ENCODE results near the gene UBE2E1. TPM values are rescaled to one million over a fixed set of nuclear protein-coding genes. Genes with fewer than 3 reads are reported as not detected.

UBE2E1 gene
- total RNA-seq, 1 experiment from 2014 or later: 74.3 TPM

- H3K4me1 Mint-ChIP-seq (ENCODE audit: low read depth, unreplicated experiment): peaks cover under 1% of the 10 kb centered on the region
- H3K9me3 Mint-ChIP-seq (ENCODE audit: low read depth, unreplicated experiment): no peaks in the 10 kb centered on the region
- no peak for TF ChIP-seq CTCF (IDR thresholded peaks at IDR 0.05; ENCODE audit: unreplicated experiment)
- CTCF ChIA-PET: no interaction called here
- no peak overlapping the region for H3K4me3 Mint-ChIP-seq (ENCODE audit: low read depth, unreplicated experiment)
- DNase-seq: no peak
- no TSS peak for BruUV-seq (replicated peaks)
- intact Hi-C loops (cut with micrococcal nuclease; ENCODE audit: unreplicated experiment): no loop called here
- no peaks in the 10 kb centered on the region for H3K27me3 Mint-ChIP-seq (ENCODE audit: unreplicated experiment)
- peak overlapping the region; percentile 28 for H3K27ac Mint-ChIP-seq (ENCODE audit: unreplicated experiment)
- peaks cover 59% of the 10 kb centered on the region for H3K36me3 Mint-ChIP-seq (ENCODE audit: insufficient read depth, unreplicated experiment)
Observed at GRCh38 chr3:23921052-23921511, 115.3 kb downstream of the UBE2E1 start.

GRCh38 chr3:23923786-23924185, 118.0 kb downstream of the UBE2E1 start:
- no peak overlapping the region for H3K4me3 Mint-ChIP-seq (ENCODE audit: low read depth, unreplicated experiment)
- no TSS peak for BruUV-seq (replicated peaks)
- peaks cover 7% of the 10 kb centered on the region for H3K4me1 Mint-ChIP-seq (ENCODE audit: low read depth, unreplicated experiment)
- intact Hi-C loops (cut with micrococcal nuclease; ENCODE audit: unreplicated experiment): no loop called here
- no peaks in the 10 kb centered on the region for H3K27me3 Mint-ChIP-seq (ENCODE audit: unreplicated experiment)
- no peak for DNase-seq
- CTCF ChIA-PET: no interaction called here
- no peak overlapping the region for H3K27ac Mint-ChIP-seq (ENCODE audit: unreplicated experiment)
- peaks cover 32% of the 10 kb centered on the region for H3K36me3 Mint-ChIP-seq (ENCODE audit: insufficient read depth, unreplicated experiment)
- no peak for TF ChIP-seq CTCF (IDR thresholded peaks at IDR 0.05; ENCODE audit: unreplicated experiment)
- H3K9me3 Mint-ChIP-seq (ENCODE audit: low read depth, unreplicated experiment): no peaks in the 10 kb centered on the region

- BruUV-seq (replicated peaks): no TSS peak
- Mint-ChIP-seq H3K36me3 (ENCODE audit: insufficient read depth, unreplicated experiment) (peaks cover 9% of the 10 kb centered on the region), H3K9me3 (ENCODE audit: low read depth, unreplicated experiment) (no peaks in the 10 kb centered on the region), H3K4me1 (ENCODE audit: low read depth, unreplicated experiment) (peaks cover 7% of the 10 kb centered on the region), H3K4me3 (ENCODE audit: low read depth, unreplicated experiment) (no peak overlapping the region), H3K27ac (ENCODE audit: unreplicated experiment) (no peak overlapping the region), H3K27me3 (ENCODE audit: unreplicated experiment) (no peaks in the 10 kb centered on the region)
- intact Hi-C loops (cut with micrococcal nuclease; ENCODE audit: unreplicated experiment): loop anchor here (2.0 kb wide), 1 partner anchor 19 kb away; the partner anchor contains the start of gene NR1D2
- no peak for DNase-seq
- no peak for TF ChIP-seq CTCF (IDR thresholded peaks at IDR 0.05; ENCODE audit: unreplicated experiment)
- CTCF ChIA-PET: no interaction called here
Observed at GRCh38 chr3:23926246-23926645, 120.5 kb downstream of the UBE2E1 start.

GRCh38 chr3:23926736-23927135, 121.0 kb downstream of the UBE2E1 start:
- H3K27ac Mint-ChIP-seq (ENCODE audit: unreplicated experiment): peak overlapping the region; percentile 70
- intact Hi-C loops (cut with micrococcal nuclease; ENCODE audit: unreplicated experiment): loop anchor here (2.0 kb wide), 1 partner anchor 18 kb away; the partner anchor contains the start of gene NR1D2
- no peaks in the 10 kb centered on the region for H3K27me3 Mint-ChIP-seq (ENCODE audit: unreplicated experiment)
- CTCF ChIA-PET: interaction anchor here (0.6 kb wide), 2 partner anchors 13 to 79 kb away, joined by 4 to 6 read pairs; no protein-coding TSS in a partner anchor
- BruUV-seq (replicated peaks): no TSS peak
- DNase-seq: peak; percentile 23
- peaks cover 4% of the 10 kb centered on the region for H3K36me3 Mint-ChIP-seq (ENCODE audit: insufficient read depth, unreplicated experiment)
- no peak overlapping the region for H3K4me3 Mint-ChIP-seq (ENCODE audit: low read depth, unreplicated experiment)
- no peaks in the 10 kb centered on the region for H3K9me3 Mint-ChIP-seq (ENCODE audit: low read depth, unreplicated experiment)
- TF ChIP-seq CTCF (IDR thresholded peaks at IDR 0.05; ENCODE audit: unreplicated experiment): no peak
- H3K4me1 Mint-ChIP-seq (ENCODE audit: low read depth, unreplicated experiment): peaks cover 7% of the 10 kb centered on the region

Data from Calu3 (cell line).